NCI-H2029 (cell line): Measurements from ENCODE around the gene GRPR.
"Not testable (repeated sequence)": the region's sequence is repeated elsewhere in the genome, so short reads cannot be mapped to it uniquely, and the experiment has no call there.

ENCODE experiments used
- DNase-seq: peaks from one replicate; lab custom pipeline; 2025; lab: John Stamatoyannopoulos, UW

The GRPR gene

DNA sequence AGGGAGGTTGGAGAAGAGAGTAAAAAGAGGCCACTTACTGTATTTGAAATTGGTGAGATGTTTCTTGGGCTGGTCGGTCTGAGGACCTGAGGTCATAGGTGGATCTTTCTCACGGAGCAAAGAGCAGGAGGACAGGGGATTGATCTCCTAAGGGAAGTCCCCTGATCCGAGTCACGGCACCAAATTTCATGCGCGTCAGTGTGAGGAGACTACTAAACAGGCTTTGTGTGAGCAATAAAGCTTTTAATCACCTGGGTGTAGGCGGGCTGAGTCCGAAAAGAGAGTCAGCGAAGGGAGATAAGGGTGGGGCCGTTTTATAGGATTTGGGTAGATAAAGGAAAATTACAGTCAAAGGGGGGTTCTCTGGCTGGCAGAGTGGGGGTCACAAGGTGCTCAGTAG lies 60.5 kb downstream of the GRPR start:
- DNase-seq = not testable (repeated sequence)

DNA sequence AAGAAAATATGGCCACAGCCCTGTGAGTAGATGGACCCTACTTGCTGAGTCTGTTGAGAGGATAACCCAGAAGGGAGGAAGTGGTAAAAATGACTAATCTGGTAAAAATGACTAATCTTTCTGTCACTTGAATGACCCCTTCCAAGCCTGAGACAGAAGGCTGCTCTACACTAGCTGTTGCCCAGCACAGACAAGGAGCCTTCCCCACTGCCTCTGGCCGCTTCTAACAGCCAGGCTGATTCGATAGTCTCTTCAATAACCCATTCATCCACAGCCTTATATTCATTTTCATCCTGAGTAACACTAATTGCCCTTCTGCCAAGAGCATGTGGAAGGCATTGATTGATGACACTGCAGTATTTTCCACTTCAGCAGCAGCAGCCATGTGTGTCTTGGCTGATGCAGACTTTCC lies 62.4 kb downstream of the GRPR start:
- no peak for DNase-seq

DNA sequence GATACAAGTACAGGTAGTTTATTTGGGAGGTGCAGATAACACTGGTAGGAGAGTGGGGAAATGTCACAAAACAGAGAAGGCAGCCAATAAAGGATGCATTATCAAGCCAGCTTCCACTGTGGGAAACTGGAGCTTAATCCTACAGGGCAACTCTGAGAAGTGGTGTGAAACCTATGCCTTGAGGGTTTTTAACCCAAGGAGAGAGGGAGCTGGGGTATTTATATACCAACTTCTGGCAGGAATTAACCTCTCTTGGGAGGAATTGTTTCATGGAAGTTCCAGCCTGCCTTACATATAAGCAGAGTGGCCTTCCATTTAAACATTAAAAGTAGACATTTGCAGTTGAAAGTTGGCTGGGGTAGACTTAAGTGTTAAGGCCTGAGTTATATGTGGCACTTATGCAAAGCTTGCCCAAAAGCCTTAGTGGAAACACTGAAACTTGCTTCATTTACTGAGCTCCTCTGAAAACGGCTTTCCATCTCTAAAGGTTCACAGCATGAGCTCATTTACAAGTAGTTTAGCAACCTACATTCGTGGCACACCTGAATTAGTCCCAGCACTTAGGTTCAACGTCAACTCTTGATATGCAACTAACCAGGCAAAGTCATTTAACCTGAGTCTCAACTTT lies 63.1 kb downstream of the GRPR start:
- no peak for DNase-seq

DNA sequence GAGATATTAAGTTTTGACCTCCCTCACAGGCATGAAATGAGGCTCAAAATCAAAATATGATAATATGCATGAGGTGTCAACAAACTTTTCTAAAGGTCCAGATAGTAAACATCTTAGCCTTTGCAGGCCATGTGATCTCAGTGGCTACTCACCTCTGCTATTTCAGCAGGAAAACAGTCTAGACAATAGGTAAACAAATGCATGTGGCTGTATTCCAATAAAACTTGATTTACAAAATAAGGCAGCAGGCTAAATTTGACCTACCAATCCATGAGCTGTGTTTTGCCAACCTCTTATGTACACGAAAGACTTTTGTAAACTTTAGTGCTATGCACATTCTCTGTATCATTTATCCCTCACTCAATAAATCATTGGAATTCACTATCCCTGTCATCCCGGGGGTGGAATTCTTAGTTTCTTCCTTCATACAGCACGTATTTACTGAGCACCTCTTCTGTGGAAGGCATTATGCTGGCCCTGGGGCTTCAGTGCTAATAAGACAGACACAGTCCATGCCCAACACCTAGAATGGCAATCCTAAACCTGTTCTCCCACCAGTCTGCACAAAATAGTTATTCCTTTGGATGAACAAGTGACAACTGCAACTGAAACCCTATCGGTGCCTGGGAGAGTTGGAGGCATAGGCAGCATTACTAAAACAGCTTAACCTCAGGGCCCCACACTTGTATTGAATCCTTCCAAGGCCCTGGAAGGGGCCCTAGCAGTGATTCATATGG lies 63.8 kb downstream of the GRPR start:
- no peak for DNase-seq

DNA sequence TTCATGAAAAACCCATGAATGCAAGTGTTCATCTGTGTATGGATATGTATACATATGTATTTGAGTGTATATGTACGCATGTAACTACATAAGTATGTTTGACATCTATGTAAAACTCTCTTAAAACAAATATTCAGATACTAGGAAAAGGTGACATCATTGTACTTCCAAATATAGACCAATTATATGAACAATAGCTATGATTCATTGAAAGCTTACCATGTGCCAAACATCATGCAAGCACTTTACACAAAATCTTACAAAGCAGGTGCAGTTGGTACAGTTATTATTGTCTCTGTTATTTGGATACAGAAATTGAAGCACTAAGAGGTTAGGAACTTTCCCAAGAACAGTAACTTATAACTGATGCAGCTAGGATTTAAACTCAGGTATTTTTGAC lies 65.3 kb downstream of the GRPR start:
- DNase-seq = no peak

DNA sequence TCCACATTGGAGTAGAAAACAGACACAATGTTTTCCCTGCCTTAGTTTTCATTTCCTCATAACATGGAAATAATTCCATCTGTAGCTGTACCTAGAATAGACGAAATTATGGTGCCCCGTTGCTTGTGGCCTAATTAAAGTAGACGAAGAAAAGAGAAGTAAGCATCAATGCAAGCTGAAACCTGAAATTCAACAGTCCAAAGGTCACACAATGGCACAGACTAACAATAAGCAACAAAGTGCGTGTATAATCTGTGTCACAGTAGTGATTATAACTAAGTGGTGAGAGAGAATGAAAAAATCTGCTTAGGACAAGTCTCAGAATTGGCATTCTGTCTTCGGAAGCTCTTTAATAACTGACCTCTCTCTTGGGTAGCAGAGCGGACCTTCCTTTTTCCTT lies 68.2 kb downstream of the GRPR start:
- no peak for DNase-seq

DNA sequence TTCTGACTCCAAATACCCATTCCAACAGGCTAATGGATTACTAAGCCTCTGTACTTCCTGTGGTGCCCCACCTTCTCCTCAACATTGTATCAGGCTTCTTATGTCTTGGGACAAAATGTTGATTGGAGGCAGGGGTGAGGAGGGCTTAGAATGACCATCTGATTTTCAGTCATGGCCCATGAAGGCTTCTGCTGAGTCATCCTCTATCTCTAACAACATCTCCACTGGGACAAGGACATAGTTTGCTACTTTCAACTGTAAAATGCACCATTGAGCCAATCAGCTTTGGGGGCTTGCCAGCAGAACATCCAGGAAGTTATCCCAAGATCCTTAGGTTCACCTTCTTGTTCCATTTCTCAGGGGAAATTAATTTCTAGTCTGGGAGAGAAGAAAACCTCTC lies 73.5 kb downstream of the GRPR start:
- no peak for DNase-seq

DNA sequence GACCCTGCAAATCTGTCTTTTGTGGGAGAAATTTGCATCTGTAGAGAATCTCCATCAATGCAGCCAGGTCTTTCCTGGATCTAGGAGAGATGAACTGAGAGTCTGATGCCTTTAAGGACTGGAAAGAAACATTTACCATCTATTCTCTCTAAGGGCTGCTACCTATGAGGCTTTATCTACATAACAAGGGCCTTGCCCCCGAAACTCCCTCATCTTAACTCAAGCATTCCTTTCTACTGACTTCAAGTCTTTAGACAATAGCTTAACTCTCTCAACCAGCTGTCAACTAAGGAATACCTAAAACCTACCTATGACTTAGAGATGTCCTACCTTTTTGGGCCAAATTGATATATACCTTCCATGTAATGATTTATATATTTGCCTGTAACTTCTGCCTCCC lies 76.0 kb downstream of the GRPR start:
- DNase-seq = no peak

DNA sequence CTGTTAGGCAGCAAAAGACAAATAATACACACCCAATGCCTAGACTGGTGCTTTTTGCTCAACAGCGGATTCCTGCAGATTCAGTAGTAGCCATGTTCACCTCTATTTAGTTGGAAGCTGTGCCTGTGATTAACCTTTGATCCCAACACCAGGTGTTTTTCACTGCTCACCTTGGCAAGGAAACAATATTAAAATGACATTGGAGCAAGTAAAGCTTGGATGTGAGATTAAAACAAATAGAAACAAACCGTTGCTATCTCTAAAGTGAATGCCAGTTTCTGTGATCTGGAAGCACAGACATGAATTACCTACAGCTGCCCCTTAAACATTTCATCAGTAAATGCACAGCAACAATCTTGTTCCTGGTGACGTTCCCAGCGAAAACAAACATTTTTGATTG lies 79.6 kb downstream of the GRPR start:
- DNase-seq = no peak
